Measurements from ENCODE around the gene SYT17. TPM values are rescaled to one million over a fixed set of nuclear protein-coding genes. Genes with fewer than 3 reads are reported as not detected.
A peak's percentile ranks its signal among the peaks of the same experiment; 100 is the strongest.

The SYT17 gene
- polyA plus RNA-seq, 6 donors from 2014 or later: 23.6 to 51.9 (median 33.1) TPM

DNA sequence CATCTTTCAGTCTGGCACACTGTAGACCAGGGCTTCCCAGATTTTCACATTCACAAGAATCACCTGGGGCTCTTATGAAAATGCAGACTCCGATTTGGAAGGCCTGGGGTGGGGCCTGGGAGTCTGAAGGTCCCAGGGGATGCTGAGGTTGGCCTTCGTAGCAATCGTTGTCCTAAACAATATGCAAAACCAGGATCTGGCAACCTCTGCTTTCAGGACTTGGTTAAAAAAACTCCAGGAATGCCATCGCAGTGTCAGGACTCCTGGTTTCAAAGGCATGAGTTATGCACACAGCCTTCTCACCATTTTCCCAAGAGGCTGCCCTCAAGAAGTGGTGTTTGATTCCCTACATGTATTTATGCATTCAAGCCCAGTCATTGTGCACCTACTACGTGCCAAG is 124.1 kb downstream of the SYT17 start:
- Mint-ChIP-seq H3K27me3 (peaks cover 6 to 19% (median 9%) of the 10 kb centered on the region in 3 donors), H3K4me3 (no peak overlapping the region), H3K36me3 (no peaks in the 10 kb centered on the region)

DNA sequence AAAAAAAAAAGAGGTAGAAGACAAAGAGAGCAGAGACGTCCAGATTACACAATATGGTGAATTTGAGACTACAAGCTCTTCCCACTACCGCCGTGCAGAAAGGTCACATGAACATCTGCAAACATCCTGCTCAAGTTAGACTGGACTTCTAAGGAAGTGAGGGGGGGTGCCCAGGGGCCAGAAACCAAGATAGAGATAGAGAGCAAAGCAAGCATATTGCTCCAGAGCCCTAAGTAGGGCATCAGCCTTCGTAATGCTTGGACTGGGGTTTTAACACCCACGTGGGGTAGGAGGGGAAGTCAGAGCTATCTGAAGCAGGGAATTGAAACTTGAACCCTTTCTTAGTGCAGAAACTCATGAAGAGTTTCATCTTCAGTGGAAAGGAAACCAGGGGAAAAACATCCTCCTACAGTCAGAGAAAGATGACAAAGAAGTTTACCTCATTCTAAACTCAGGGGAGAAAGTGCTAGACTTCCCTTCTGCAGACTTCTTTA is 126.2 kb downstream of the SYT17 start:
- peak overlapping the region in 4 of 6 donors; percentile 16 to 60 (median 53) for H3K27ac Mint-ChIP-seq
- ATAC-seq (ENCODE audit: low read depth in 2 of 2) (peak; percentile 67 to 68), DNase-seq (peak; percentile 11)
- H3K27me3 Mint-ChIP-seq: peaks cover 0 to 19% (median 10%) of the 10 kb centered on the region in 3 donors
- H3K9me3 Mint-ChIP-seq: peaks cover 0 to 4% (median 0%) of the 10 kb centered on the region in 7 donors
- no peaks in the 10 kb centered on the region for H3K36me3 Mint-ChIP-seq
- peaks cover 9 to 29% (median 12%) of the 10 kb centered on the region in 3 donors for H3K4me1 Mint-ChIP-seq
- H3K4me3 Mint-ChIP-seq: peak overlapping the region in 6 of 8 donors; percentile 4 to 79 (median 43)

More for the DNA sequence above, 124.1 kb downstream of the SYT17 start:
- Mint-ChIP-seq H3K27ac (no peak overlapping the region), H3K4me1 (peaks cover 9 to 29% (median 12%) of the 10 kb centered on the region in 3 donors), H3K9me3 (peaks cover 0 to 3% (median 0%) of the 10 kb centered on the region in 7 donors)
- ATAC-seq (ENCODE audit: low read depth in 2 of 2): no peak
- DNase-seq: no peak

- ATAC-seq (ENCODE audit: low read depth in 2 of 2) (no peak), DNase-seq (no peak)
- peaks cover 0 to 3% (median 0%) of the 10 kb centered on the region in 7 donors for H3K9me3 Mint-ChIP-seq
- H3K27ac Mint-ChIP-seq: peak overlapping the region in 1 of 6 donors; percentile 51
- peaks cover 9 to 29% (median 12%) of the 10 kb centered on the region in 3 donors for H3K4me1 Mint-ChIP-seq
- H3K27me3 Mint-ChIP-seq: peaks cover 0 to 16% (median 11%) of the 10 kb centered on the region in 3 donors
- H3K4me3 Mint-ChIP-seq: peak overlapping the region in 2 of 8 donors; percentile 17 to 36
- no peaks in the 10 kb centered on the region for H3K36me3 Mint-ChIP-seq
These were observed 127.4 kb downstream of the SYT17 start for GRCh38 chr16:19295393-19295792.

GRCh38 chr16:19297454-19297853 is 129.4 kb downstream of the SYT17 start:
- Mint-ChIP-seq H3K27me3 (peaks cover 0 to 8% (median 4%) of the 10 kb centered on the region in 3 donors), H3K4me3 (no peak overlapping the region), H3K27ac (no peak overlapping the region), H3K4me1 (peaks cover 9 to 29% (median 12%) of the 10 kb centered on the region in 3 donors), H3K9me3 (peaks cover 0 to 3% (median 0%) of the 10 kb centered on the region in 7 donors), H3K36me3 (no peaks in the 10 kb centered on the region)
- DNase-seq: no peak
- ATAC-seq (ENCODE audit: low read depth in 2 of 2): no peak

- peaks cover 0 to 11% (median under 1%) of the 10 kb centered on the region in 3 donors for H3K27me3 Mint-ChIP-seq
- peaks cover 2 to 11% (median 5%) of the 10 kb centered on the region in 3 donors for H3K4me1 Mint-ChIP-seq
- peaks cover 0 to 4% (median 0%) of the 10 kb centered on the region in 7 donors for H3K9me3 Mint-ChIP-seq
- ATAC-seq (ENCODE audit: low read depth in 2 of 2) (no peak), DNase-seq (no peak)
- no peaks in the 10 kb centered on the region for H3K36me3 Mint-ChIP-seq
- no peak overlapping the region for H3K27ac Mint-ChIP-seq
- no peak overlapping the region for H3K4me3 Mint-ChIP-seq
These were observed 131.5 kb downstream of the SYT17 start for GRCh38 chr16:19299565-19299964.

DNA sequence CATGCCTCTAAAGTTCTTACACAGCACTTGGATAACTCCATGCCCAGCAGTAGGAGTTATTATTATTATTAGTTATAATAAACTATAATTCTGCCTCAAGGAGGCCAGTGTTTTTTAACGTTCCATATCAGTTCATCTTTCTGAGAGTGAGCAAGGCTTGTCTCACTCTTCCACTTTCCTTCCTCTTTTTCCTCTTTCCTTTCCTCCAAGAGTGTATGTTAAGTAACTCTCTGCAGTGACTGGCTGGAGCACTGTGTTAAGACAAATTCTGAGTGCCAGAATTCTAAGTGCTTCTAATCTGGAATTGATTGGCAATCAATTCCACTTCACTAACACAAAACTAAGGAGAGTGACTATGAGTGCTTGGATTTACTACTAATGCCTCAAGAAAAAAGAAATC is 133.9 kb downstream of the SYT17 start:
- Mint-ChIP-seq H3K9me3 (peaks cover 0 to 4% (median 0%) of the 10 kb centered on the region in 7 donors), H3K4me1 (peaks cover 0 to 8% (median 4%) of the 10 kb centered on the region in 3 donors), H3K27ac (no peak overlapping the region), H3K36me3 (no peaks in the 10 kb centered on the region), H3K4me3 (no peak overlapping the region), H3K27me3 (peaks cover 0 to 15% (median 10%) of the 10 kb centered on the region in 3 donors)
- DNase-seq (no peak), ATAC-seq (ENCODE audit: low read depth in 2 of 2) (no peak)

GRCh38 chr16:19304750-19305149 is 136.7 kb downstream of the SYT17 start:
- peaks cover 0 to 8% (median 4%) of the 10 kb centered on the region in 3 donors for H3K4me1 Mint-ChIP-seq

GRCh38 chr16:19305443-19305842 is 137.4 kb downstream of the SYT17 start:
- no peaks in the 10 kb centered on the region for H3K36me3 Mint-ChIP-seq
- peaks cover 0 to 4% (median 0%) of the 10 kb centered on the region in 7 donors for H3K9me3 Mint-ChIP-seq
- H3K27me3 Mint-ChIP-seq: peaks cover 0 to 15% (median 10%) of the 10 kb centered on the region in 3 donors
- DNase-seq (no peak), ATAC-seq (ENCODE audit: low read depth in 2 of 2) (no peak)
- H3K4me3 Mint-ChIP-seq: no peak overlapping the region
- H3K27ac Mint-ChIP-seq: no peak overlapping the region
- peaks cover 0 to 8% (median 4%) of the 10 kb centered on the region in 3 donors for H3K4me1 Mint-ChIP-seq

More at GRCh38 chr16:19304750-19305149, 136.7 kb downstream of the SYT17 start:
- Mint-ChIP-seq H3K27ac (no peak overlapping the region), H3K9me3 (peaks cover 0 to 4% (median 0%) of the 10 kb centered on the region in 7 donors), H3K27me3 (peaks cover 0 to 16% (median 10%) of the 10 kb centered on the region in 3 donors), H3K36me3 (no peaks in the 10 kb centered on the region), H3K4me3 (no peak overlapping the region)
- DNase-seq: no peak
- ATAC-seq (ENCODE audit: low read depth in 2 of 2): no peak

DNA sequence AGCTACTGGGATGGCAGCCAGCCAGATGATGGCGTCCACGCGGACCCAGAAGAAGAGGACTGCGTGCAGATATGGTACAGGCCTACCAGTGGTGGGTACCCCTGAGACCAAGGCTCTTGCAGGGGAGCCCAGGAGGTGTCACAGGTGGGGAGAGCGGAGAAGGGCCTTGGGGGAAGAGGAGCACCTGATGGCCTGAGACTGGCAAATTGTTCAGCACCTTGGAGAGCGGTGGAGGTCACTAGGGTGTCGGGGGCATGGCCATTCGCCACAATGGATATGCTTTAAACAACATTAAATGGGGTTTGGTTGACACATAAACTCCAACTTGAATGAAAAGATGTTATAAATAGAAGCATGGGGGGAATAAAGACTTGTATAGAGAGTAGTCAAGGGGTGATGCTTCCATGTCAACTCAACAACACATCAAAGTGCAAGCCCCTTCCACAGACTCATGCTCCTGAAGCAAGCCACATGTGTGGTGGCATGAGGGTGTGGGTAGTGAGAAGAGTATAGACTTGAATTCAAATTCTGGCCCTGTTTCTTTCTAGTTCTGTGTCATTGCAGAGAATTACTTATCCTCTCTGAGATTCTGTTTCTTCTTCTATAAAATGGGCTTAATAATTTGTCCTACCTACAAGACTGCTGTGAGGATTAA is 139.7 kb downstream of the SYT17 start:
- H3K4me1 Mint-ChIP-seq: peaks cover 0 to 8% (median 4%) of the 10 kb centered on the region in 3 donors
- peaks cover 0 to 4% (median 0%) of the 10 kb centered on the region in 7 donors for H3K9me3 Mint-ChIP-seq

GRCh38 chr16:19308392-19308791 is 140.4 kb downstream of the SYT17 start:
- no peak overlapping the region for H3K27ac Mint-ChIP-seq
- H3K9me3 Mint-ChIP-seq: peaks cover 0 to 3% (median 0%) of the 10 kb centered on the region in 7 donors
- no peaks in the 10 kb centered on the region for H3K36me3 Mint-ChIP-seq
- DNase-seq (no peak), ATAC-seq (ENCODE audit: low read depth in 2 of 2) (no peak)
- H3K27me3 Mint-ChIP-seq: peaks cover 0 to 15% (median 15%) of the 10 kb centered on the region in 3 donors
- no peak overlapping the region for H3K4me3 Mint-ChIP-seq
- H3K4me1 Mint-ChIP-seq: peaks cover 0 to 8% (median 4%) of the 10 kb centered on the region in 3 donors

More for the DNA sequence above, 139.7 kb downstream of the SYT17 start:
- peak overlapping the region in 2 of 6 donors; percentile 8 to 23 for H3K27ac Mint-ChIP-seq
- no peaks in the 10 kb centered on the region for H3K36me3 Mint-ChIP-seq
- H3K27me3 Mint-ChIP-seq: peaks cover 0 to 15% (median 12%) of the 10 kb centered on the region in 3 donors
- ATAC-seq (ENCODE audit: low read depth in 2 of 2): no peak
- no peak for DNase-seq
- H3K4me3 Mint-ChIP-seq: no peak overlapping the region

GRCh38 chr16:19309178-19309577 is 141.1 kb downstream of the SYT17 start:
- peaks cover 0 to 15% (median 15%) of the 10 kb centered on the region in 3 donors for H3K27me3 Mint-ChIP-seq
- DNase-seq (no peak), ATAC-seq (ENCODE audit: low read depth in 2 of 2) (no peak)
- peaks cover 0 to 3% (median 0%) of the 10 kb centered on the region in 7 donors for H3K9me3 Mint-ChIP-seq
- H3K36me3 Mint-ChIP-seq: no peaks in the 10 kb centered on the region
- no peak overlapping the region for H3K4me3 Mint-ChIP-seq
- H3K27ac Mint-ChIP-seq: no peak overlapping the region
- H3K4me1 Mint-ChIP-seq: peaks cover 0 to 8% (median 4%) of the 10 kb centered on the region in 3 donors

- DNase-seq (no peak), ATAC-seq (ENCODE audit: low read depth in 2 of 2) (no peak)
- H3K27me3 Mint-ChIP-seq: peaks cover 0 to 5% (median 0%) of the 10 kb centered on the region in 3 donors
- no peak overlapping the region for H3K4me3 Mint-ChIP-seq
- no peak overlapping the region for H3K27ac Mint-ChIP-seq
- H3K4me1 Mint-ChIP-seq: no peaks in the 10 kb centered on the region
- peaks cover 0 to 2% (median 0%) of the 10 kb centered on the region in 7 donors for H3K9me3 Mint-ChIP-seq
- H3K36me3 Mint-ChIP-seq: no peaks in the 10 kb centered on the region
These were observed 146.8 kb downstream of the SYT17 start for GRCh38 chr16:19314718-19315425.

- DNase-seq: no peak
- peak overlapping the region in 1 of 8 donors; percentile 14 for H3K4me3 Mint-ChIP-seq
- peak overlapping the region in 1 of 6 donors; percentile 61 for H3K27ac Mint-ChIP-seq
- H3K36me3 Mint-ChIP-seq: no peaks in the 10 kb centered on the region
- no peak for ATAC-seq (ENCODE audit: low read depth in 2 of 2)
- H3K9me3 Mint-ChIP-seq: peaks cover 0 to 2% (median 0%) of the 10 kb centered on the region in 7 donors
- peaks cover 0 to 5% (median 0%) of the 10 kb centered on the region in 3 donors for H3K27me3 Mint-ChIP-seq
- no peaks in the 10 kb centered on the region for H3K4me1 Mint-ChIP-seq
These were observed 147.9 kb downstream of the SYT17 start for GRCh38 chr16:19315889-19316433.

Measured in naive B cell (primary cell).